GM12878 (cell line): ENCODE results near the gene OR9G1. TPM values are rescaled to one million over a fixed set of nuclear protein-coding genes. Genes with fewer than 3 reads are reported as not detected.

Experiments used
- BMI1 ChIP-seq: fragments of 450-650 bp; IDR thresholded peaks from 2 replicates; pipeline ENCODE4 v1.6.1; 2016; ENCODE audit warnings: mild to moderate bottlenecking, moderate library complexity, borderline replicate concordance
- CHD2 ChIP-seq: IDR thresholded peaks from 2 replicates; pipeline ENCODE4 v1.6.1; 2011; ENCODE audit warnings: low read depth, low read length, improper control_type of control experiment, borderline replicate concordance
- CUX1 ChIP-seq: IDR thresholded peaks from 2 replicates; pipeline ENCODE4 v1.6.1; 2012; ENCODE audit warnings: improper control_type of control experiment, low read depth, low read length; ENCODE audit not compliant: insufficient replicate concordance
- LARP7 ChIP-seq: fragments of 450-650 bp; IDR thresholded peaks from 2 replicates; pipeline ENCODE4 v1.6.1; 2017; ENCODE audit warnings: mild to moderate bottlenecking
- MXI1 ChIP-seq: fragments of 150-350 bp; IDR thresholded peaks from 2 replicates; pipeline ENCODE4 v1.6.1; 2011; ENCODE audit warnings: low read depth, mild to moderate bottlenecking, inconsistent platforms, low read length, improper control_type of control experiment
- PAX8 ChIP-seq: fragments of 450-650 bp; IDR thresholded peaks from 2 replicates; pipeline ENCODE4 v1.6.1; 2017; ENCODE audit warnings: mild to moderate bottlenecking, moderate library complexity
- POLR2A ChIP-seq: IDR thresholded peaks from 2 replicates; pipeline ENCODE4 v1.6.1; 2011; ENCODE audit warnings: low read depth, mild to moderate bottlenecking, low read length
- RBBP5 ChIP-seq: fragments of 200-600 bp; sonication (generic); conservative IDR thresholded peaks from 2 replicates; pipeline ENCODE4 v1.6.1; 2016
- SP1 ChIP-seq: IDR thresholded peaks from one replicate; pipeline ENCODE4 v1.6.1; 2011; ENCODE audit warnings: low read depth, low read length
- ZNF274 ChIP-seq: IDR thresholded peaks from one replicate; pipeline ENCODE4 v1.8.0; 2011; ENCODE audit not compliant: insufficient read length, insufficient read depth
- ZNF687 ChIP-seq: fragments of 450-650 bp; IDR thresholded peaks from 2 replicates; pipeline ENCODE4 v1.6.1; 2017; ENCODE audit warnings: mild to moderate bottlenecking, moderate library complexity
- microRNA-seq: library from miRNA; unstranded; fragments of <30 nt; microRNA quantifications from one replicate; pipeline ENCODE4, GENCODE V29; 2018
- polyA plus RNA-seq, 11 experiments: library from polyadenylated mRNA; depleted of rRNA in 4 of 11; unstranded in 6 of 11; stranded (reverse) in 5 of 11; fragments of >200 nt; fragmentation: Nextera tagmentation in 4 of 11; fragmentation: Illumina TruSeq in 1 of 11; extraction: Ambion mirVana in 4 of 11; extraction: Trizol in 1 of 11; gene quantifications; 1 replicate in 1 of 11; 2 replicates in 10 of 11; pipeline versions ENCODE4 v1.2.1 to v1.2.3, GENCODE V29; 2011 to 2016; ENCODE audit warnings: inconsistent platforms in 2 of 11, missing spikeins in 2 of 11, low read depth in 1 of 11
- small RNA-seq: library from RNA; depleted of rRNA; stranded (forward); fragments of <200 nt; gene quantifications from one replicate; pipeline ENCODE3, GENCODE V24; 2014
- total RNA-seq, 4 experiments: library from RNA; depleted of rRNA in 3 of 4; stranded (reverse); fragments of >200 nt in 3 of 4; fragmentation: Illumina TruSeq in 1 of 4; extraction: Trizol in 1 of 4; gene quantifications; 2 replicates each; pipeline versions ENCODE4 v1.2.1 to v1.2.3, GENCODE V29; 2013 to 2021

Gene OR9G1
- total and polyA plus RNA-seq, 10 of the 15 experiments (the other 5 are each of a cell fraction or from before 2014, with no cell fraction given) = not detected

- TF ChIP-seq CUX1 = no peak
- no peak for TF ChIP-seq LARP7
- TF ChIP-seq BMI1 = no peak
- no peak for TF ChIP-seq PAX8
- TF ChIP-seq MXI1 = no peak
- no peak for TF ChIP-seq CHD2
- no peak for TF ChIP-seq ZNF274
- TF ChIP-seq ZNF687 = no peak
- no peak for TF ChIP-seq RBBP5
- TF ChIP-seq POLR2A = no peak
- TF ChIP-seq SP1 = no peak
- TF ChIP-seq, all 136 proteins: peak for 0
Measured at GRCh38 chr11:56751480-56751879, 52.6 kb downstream of the OR9G1 start (continued).

Small RNA genes lying within 50 kb of the gene (microRNA-seq; reads per million reads assigned to microRNA genes)
- gene MIR6128 = not detected

Small RNA genes lying within 50 kb of the gene (small RNA-seq; reads per million reads assigned to genes)
- gene AP001803.1 (not detected), gene AP004245.1 (not detected), gene MIR6128 (not detected)

Other genes with a start within 250 kb of the OR9G1 start
Only the 7 nearest of the 8 such genes appear.
- gene OR5M8, start 207.7 kb upstream of the OR9G1 start, total RNA-seq (2014; rRNA removed) = not detected in 2 replicates
- not detected in 2 replicates for gene OR5M8, start 207.7 kb upstream of the OR9G1 start, total RNA-seq (2014; rRNA removed; fragmentation: Illumina TruSeq; extraction: Trizol)
- not detected in 2 replicates for gene OR5M8, start 207.7 kb upstream of the OR9G1 start, total RNA-seq (2021)
- gene OR5M8, start 207.7 kb upstream of the OR9G1 start, polyA plus RNA-seq (2011; rRNA removed) = not detected in 2 replicates
- not detected in 2 replicates for gene OR5M8, start 207.7 kb upstream of the OR9G1 start, polyA plus RNA-seq (2014; fragmentation: Illumina TruSeq; extraction: Trizol)
- gene OR5M8, start 207.7 kb upstream of the OR9G1 start, polyA plus RNA-seq (2014; fragmentation: Nextera tagmentation; extraction: Ambion mirVana) = not detected
- gene OR5M8, start 207.7 kb upstream of the OR9G1 start, polyA plus RNA-seq (2014; rRNA removed) = not detected in 2 replicates
- not detected for gene OR5M8, start 207.7 kb upstream of the OR9G1 start, polyA plus RNA-seq (2016; fragmentation: Nextera tagmentation; extraction: Ambion mirVana)
- not detected in 2 replicates for gene OR5M11, start 155.8 kb upstream of the OR9G1 start, total RNA-seq (2014; rRNA removed)
- gene OR5M11, start 155.8 kb upstream of the OR9G1 start, total RNA-seq (2014; rRNA removed; fragmentation: Illumina TruSeq; extraction: Trizol) = not detected in 2 replicates
- not detected in 2 replicates for gene OR5M11, start 155.8 kb upstream of the OR9G1 start, total RNA-seq (2021)
- not detected in 2 replicates for gene OR5M11, start 155.8 kb upstream of the OR9G1 start, polyA plus RNA-seq (2011; rRNA removed)
- gene OR5M11, start 155.8 kb upstream of the OR9G1 start, polyA plus RNA-seq (2014; fragmentation: Illumina TruSeq; extraction: Trizol) = not detected in 2 replicates
- not detected for gene OR5M11, start 155.8 kb upstream of the OR9G1 start, polyA plus RNA-seq (2014; fragmentation: Nextera tagmentation; extraction: Ambion mirVana)
- not detected in 2 replicates for gene OR5M11, start 155.8 kb upstream of the OR9G1 start, polyA plus RNA-seq (2014; rRNA removed)
- gene OR5M11, start 155.8 kb upstream of the OR9G1 start, polyA plus RNA-seq (2016; fragmentation: Nextera tagmentation; extraction: Ambion mirVana) = not detected
- gene OR5M10, start 121.4 kb upstream of the OR9G1 start, total RNA-seq (2014; rRNA removed) = not detected in 2 replicates
- gene OR5M10, start 121.4 kb upstream of the OR9G1 start, total RNA-seq (2014; rRNA removed; fragmentation: Illumina TruSeq; extraction: Trizol) = not detected in 2 replicates
- gene OR5M10, start 121.4 kb upstream of the OR9G1 start, total RNA-seq (2021) = not detected in 2 replicates
- not detected in 2 replicates for gene OR5M10, start 121.4 kb upstream of the OR9G1 start, polyA plus RNA-seq (2011; rRNA removed)
- not detected in 2 replicates for gene OR5M10, start 121.4 kb upstream of the OR9G1 start, polyA plus RNA-seq (2014; fragmentation: Illumina TruSeq; extraction: Trizol)
- gene OR5M10, start 121.4 kb upstream of the OR9G1 start, polyA plus RNA-seq (2014; fragmentation: Nextera tagmentation; extraction: Ambion mirVana) = not detected
- not detected in 2 replicates for gene OR5M10, start 121.4 kb upstream of the OR9G1 start, polyA plus RNA-seq (2014; rRNA removed)
- not detected for gene OR5M10, start 121.4 kb upstream of the OR9G1 start, polyA plus RNA-seq (2016; fragmentation: Nextera tagmentation; extraction: Ambion mirVana)
- gene OR5M1, start 84.2 kb upstream of the OR9G1 start, total RNA-seq (2014; rRNA removed) = not detected in 2 replicates
- gene OR5M1, start 84.2 kb upstream of the OR9G1 start, total RNA-seq (2014; rRNA removed; fragmentation: Illumina TruSeq; extraction: Trizol) = not detected in 2 replicates
- gene OR5M1, start 84.2 kb upstream of the OR9G1 start, total RNA-seq (2021) = not detected in 2 replicates
- not detected in 2 replicates for gene OR5M1, start 84.2 kb upstream of the OR9G1 start, polyA plus RNA-seq (2011; rRNA removed)
- gene OR5M1, start 84.2 kb upstream of the OR9G1 start, polyA plus RNA-seq (2014; fragmentation: Illumina TruSeq; extraction: Trizol) = not detected in 2 replicates
- gene OR5M1, start 84.2 kb upstream of the OR9G1 start, polyA plus RNA-seq (2014; fragmentation: Nextera tagmentation; extraction: Ambion mirVana) = not detected
- not detected in 2 replicates for gene OR5M1, start 84.2 kb upstream of the OR9G1 start, polyA plus RNA-seq (2014; rRNA removed)
- not detected for gene OR5M1, start 84.2 kb upstream of the OR9G1 start, polyA plus RNA-seq (2016; fragmentation: Nextera tagmentation; extraction: Ambion mirVana)
- gene OR5AP2, start 56.7 kb upstream of the OR9G1 start, total RNA-seq (2014; rRNA removed) = not detected in 2 replicates
- gene OR5AP2, start 56.7 kb upstream of the OR9G1 start, total RNA-seq (2014; rRNA removed; fragmentation: Illumina TruSeq; extraction: Trizol) = not detected in 2 replicates
- gene OR5AP2, start 56.7 kb upstream of the OR9G1 start, total RNA-seq (2021) = not detected in 2 replicates
- not detected in 2 replicates for gene OR5AP2, start 56.7 kb upstream of the OR9G1 start, polyA plus RNA-seq (2011; rRNA removed)
- not detected in 2 replicates for gene OR5AP2, start 56.7 kb upstream of the OR9G1 start, polyA plus RNA-seq (2014; fragmentation: Illumina TruSeq; extraction: Trizol)
- gene OR5AP2, start 56.7 kb upstream of the OR9G1 start, polyA plus RNA-seq (2014; fragmentation: Nextera tagmentation; extraction: Ambion mirVana) = not detected
- not detected in 2 replicates for gene OR5AP2, start 56.7 kb upstream of the OR9G1 start, polyA plus RNA-seq (2014; rRNA removed)
- gene OR5AP2, start 56.7 kb upstream of the OR9G1 start, polyA plus RNA-seq (2016; fragmentation: Nextera tagmentation; extraction: Ambion mirVana) = not detected
- gene OR5AR1, start 35.4 kb upstream of the OR9G1 start, total RNA-seq (2014; rRNA removed) = not detected in 2 replicates
- gene OR5AR1, start 35.4 kb upstream of the OR9G1 start, total RNA-seq (2014; rRNA removed; fragmentation: Illumina TruSeq; extraction: Trizol) = not detected in 2 replicates
- gene OR5AR1, start 35.4 kb upstream of the OR9G1 start, total RNA-seq (2021) = not detected in 2 replicates
- not detected in 2 replicates for gene OR5AR1, start 35.4 kb upstream of the OR9G1 start, polyA plus RNA-seq (2011; rRNA removed)
- gene OR5AR1, start 35.4 kb upstream of the OR9G1 start, polyA plus RNA-seq (2014; fragmentation: Illumina TruSeq; extraction: Trizol) = not detected in 2 replicates
- gene OR5AR1, start 35.4 kb upstream of the OR9G1 start, polyA plus RNA-seq (2014; fragmentation: Nextera tagmentation; extraction: Ambion mirVana) = not detected
- not detected in 2 replicates for gene OR5AR1, start 35.4 kb upstream of the OR9G1 start, polyA plus RNA-seq (2014; rRNA removed)
- gene OR5AR1, start 35.4 kb upstream of the OR9G1 start, polyA plus RNA-seq (2016; fragmentation: Nextera tagmentation; extraction: Ambion mirVana) = not detected
- not detected in 2 replicates for gene OR9G4, start 49.6 kb downstream of the OR9G1 start, total RNA-seq (2014; rRNA removed)
- gene OR9G4, start 49.6 kb downstream of the OR9G1 start, total RNA-seq (2014; rRNA removed; fragmentation: Illumina TruSeq; extraction: Trizol) = not detected in 2 replicates
- not detected in 2 replicates for gene OR9G4, start 49.6 kb downstream of the OR9G1 start, total RNA-seq (2021)
- not detected in 2 replicates for gene OR9G4, start 49.6 kb downstream of the OR9G1 start, polyA plus RNA-seq (2011; rRNA removed)
- not detected in 2 replicates for gene OR9G4, start 49.6 kb downstream of the OR9G1 start, polyA plus RNA-seq (2014; fragmentation: Illumina TruSeq; extraction: Trizol)
- gene OR9G4, start 49.6 kb downstream of the OR9G1 start, polyA plus RNA-seq (2014; fragmentation: Nextera tagmentation; extraction: Ambion mirVana) = not detected
- gene OR9G4, start 49.6 kb downstream of the OR9G1 start, polyA plus RNA-seq (2014; rRNA removed) = not detected in 2 replicates
- not detected for gene OR9G4, start 49.6 kb downstream of the OR9G1 start, polyA plus RNA-seq (2016; fragmentation: Nextera tagmentation; extraction: Ambion mirVana)